ENCODE data around the gene SLC38A7.

Gene SLC38A7

DNA sequence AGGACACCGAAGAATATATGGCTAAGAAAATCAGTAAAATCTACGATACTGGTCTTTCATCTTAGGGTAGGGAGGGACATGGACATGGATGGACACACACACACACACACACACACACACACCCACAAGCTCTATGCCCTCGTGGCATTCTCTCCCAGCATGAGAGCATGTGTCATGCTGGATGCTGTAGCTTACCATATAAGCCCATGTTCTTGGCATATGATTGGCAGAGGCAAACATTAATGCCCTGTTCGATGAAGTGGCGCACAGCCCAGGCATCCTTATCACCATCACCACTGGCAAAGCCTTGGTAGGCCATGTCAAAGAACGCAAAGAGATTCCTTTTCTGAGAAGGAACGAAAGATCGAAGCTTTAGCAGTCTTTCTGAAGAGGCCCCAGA is 31.9 kb upstream of the SLC38A7 start:
- H3K27ac ChIP-seq (replicated peaks), result no peak overlapping the region
- no peak overlapping the region for H3K4me3 ChIP-seq (replicated peaks; ENCODE audit: insufficient read depth, low read length)
- TF ChIP-seq POLR2AphosphoS5 (IDR thresholded peaks at IDR 0.05; ENCODE audit: low read depth) (no peak), GABPA (IDR thresholded peaks at IDR 0.05; ENCODE audit: low read depth) (no peak), SPI1 (IDR thresholded peaks at IDR 0.05; ENCODE audit: borderline replicate concordance, low read depth) (no peak)
- TF ChIP-seq, protein P1, sequence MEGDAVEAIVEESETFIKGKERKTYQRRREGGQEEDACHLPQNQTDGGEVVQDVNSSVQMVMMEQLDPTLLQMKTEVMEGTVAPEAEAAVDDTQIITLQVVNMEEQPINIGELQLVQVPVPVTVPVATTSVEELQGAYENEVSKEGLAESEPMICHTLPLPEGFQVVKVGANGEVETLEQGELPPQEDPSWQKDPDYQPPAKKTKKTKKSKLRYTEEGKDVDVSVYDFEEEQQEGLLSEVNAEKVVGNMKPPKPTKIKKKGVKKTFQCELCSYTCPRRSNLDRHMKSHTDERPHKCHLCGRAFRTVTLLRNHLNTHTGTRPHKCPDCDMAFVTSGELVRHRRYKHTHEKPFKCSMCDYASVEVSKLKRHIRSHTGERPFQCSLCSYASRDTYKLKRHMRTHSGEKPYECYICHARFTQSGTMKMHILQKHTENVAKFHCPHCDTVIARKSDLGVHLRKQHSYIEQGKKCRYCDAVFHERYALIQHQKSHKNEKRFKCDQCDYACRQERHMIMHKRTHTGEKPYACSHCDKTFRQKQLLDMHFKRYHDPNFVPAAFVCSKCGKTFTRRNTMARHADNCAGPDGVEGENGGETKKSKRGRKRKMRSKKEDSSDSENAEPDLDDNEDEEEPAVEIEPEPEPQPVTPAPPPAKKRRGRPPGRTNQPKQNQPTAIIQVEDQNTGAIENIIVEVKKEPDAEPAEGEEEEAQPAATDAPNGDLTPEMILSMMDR (IDR thresholded peaks at IDR 0.05; ENCODE audit: insufficient read depth, low read length), result no peak
- TF ChIP-seq, protein P2, sequence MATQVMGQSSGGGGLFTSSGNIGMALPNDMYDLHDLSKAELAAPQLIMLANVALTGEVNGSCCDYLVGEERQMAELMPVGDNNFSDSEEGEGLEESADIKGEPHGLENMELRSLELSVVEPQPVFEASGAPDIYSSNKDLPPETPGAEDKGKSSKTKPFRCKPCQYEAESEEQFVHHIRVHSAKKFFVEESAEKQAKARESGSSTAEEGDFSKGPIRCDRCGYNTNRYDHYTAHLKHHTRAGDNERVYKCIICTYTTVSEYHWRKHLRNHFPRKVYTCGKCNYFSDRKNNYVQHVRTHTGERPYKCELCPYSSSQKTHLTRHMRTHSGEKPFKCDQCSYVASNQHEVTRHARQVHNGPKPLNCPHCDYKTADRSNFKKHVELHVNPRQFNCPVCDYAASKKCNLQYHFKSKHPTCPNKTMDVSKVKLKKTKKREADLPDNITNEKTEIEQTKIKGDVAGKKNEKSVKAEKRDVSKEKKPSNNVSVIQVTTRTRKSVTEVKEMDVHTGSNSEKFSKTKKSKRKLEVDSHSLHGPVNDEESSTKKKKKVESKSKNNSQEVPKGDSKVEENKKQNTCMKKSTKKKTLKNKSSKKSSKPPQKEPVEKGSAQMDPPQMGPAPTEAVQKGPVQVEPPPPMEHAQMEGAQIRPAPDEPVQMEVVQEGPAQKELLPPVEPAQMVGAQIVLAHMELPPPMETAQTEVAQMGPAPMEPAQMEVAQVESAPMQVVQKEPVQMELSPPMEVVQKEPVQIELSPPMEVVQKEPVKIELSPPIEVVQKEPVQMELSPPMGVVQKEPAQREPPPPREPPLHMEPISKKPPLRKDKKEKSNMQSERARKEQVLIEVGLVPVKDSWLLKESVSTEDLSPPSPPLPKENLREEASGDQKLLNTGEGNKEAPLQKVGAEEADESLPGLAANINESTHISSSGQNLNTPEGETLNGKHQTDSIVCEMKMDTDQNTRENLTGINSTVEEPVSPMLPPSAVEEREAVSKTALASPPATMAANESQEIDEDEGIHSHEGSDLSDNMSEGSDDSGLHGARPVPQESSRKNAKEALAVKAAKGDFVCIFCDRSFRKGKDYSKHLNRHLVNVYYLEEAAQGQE (IDR thresholded peaks at IDR 0.05; ENCODE audit: insufficient replicate concordance, low read depth), result no peak
- DNase-seq (ENCODE audit: low read depth in 1 of 2, low spot score in 1 of 2), result no peak
- H3K27me3 ChIP-seq (ENCODE audit: insufficient read depth, poor library complexity, severe bottlenecking), result no peaks in the 10 kb centered on the region

DNA sequence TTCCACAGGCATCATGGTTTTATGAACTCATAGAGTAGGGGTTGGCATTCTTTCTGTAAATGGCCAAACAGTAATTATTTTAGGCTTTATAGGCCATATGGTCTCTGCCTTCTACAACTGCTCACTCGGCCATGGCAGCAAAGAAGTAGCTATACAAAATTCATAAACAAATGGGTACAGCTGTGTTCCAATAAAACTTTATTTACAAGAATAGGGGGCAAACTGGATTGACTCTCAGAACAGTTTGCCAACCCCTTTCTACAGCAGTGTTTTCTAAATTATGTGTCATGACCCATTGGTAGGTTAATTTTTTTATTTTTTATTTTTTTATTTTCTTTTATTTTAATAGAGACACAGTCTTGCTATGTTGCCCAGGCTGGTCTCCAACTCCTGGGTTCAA is 29.2 kb upstream of the SLC38A7 start:
- Histone ChIP-seq H3K27ac (replicated peaks) (no peak overlapping the region), H3K27me3 (ENCODE audit: insufficient read depth, poor library complexity, severe bottlenecking) (no peaks in the 10 kb centered on the region), H3K4me3 (replicated peaks; ENCODE audit: insufficient read depth, low read length) (no peak overlapping the region)
- DNase-seq (ENCODE audit: low read depth in 1 of 2, low spot score in 1 of 2), result no peak
- TF ChIP-seq, protein P2 (IDR thresholded peaks at IDR 0.05; ENCODE audit: insufficient replicate concordance, low read depth), result no peak
- TF ChIP-seq, protein P1 (IDR thresholded peaks at IDR 0.05; ENCODE audit: insufficient read depth, low read length), result no peak
- no peak for TF ChIP-seq POLR2AphosphoS5 (IDR thresholded peaks at IDR 0.05; ENCODE audit: low read depth)
- TF ChIP-seq GABPA (IDR thresholded peaks at IDR 0.05; ENCODE audit: low read depth), result no peak
- no peak for TF ChIP-seq SPI1 (IDR thresholded peaks at IDR 0.05; ENCODE audit: borderline replicate concordance, low read depth)

DNA sequence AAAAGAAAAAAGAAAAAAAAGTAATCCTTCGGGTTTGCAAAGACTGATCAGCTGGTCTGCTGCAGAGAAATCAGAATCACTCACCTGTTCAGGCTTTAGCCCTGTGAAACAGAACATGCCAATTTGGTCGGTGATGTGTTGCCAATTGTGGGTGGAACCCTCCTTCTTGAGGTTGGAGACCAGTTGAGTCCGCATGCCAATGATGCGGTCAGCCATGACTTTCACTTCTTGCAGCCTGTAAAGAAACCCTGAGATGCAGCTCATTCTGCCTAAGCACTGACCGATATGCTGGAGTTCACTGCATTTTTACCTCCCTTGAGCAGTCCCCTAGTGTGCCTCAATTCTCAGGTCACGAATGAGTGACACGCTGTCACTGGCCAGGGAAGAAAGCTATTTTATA is 24.8 kb upstream of the SLC38A7 start:
- H3K4me3 ChIP-seq (replicated peaks; ENCODE audit: insufficient read depth, low read length), result no peak overlapping the region
- H3K27me3 ChIP-seq (ENCODE audit: insufficient read depth, poor library complexity, severe bottlenecking), result no peaks in the 10 kb centered on the region
- TF ChIP-seq, protein P1 (IDR thresholded peaks at IDR 0.05; ENCODE audit: insufficient read depth, low read length), result no peak
- TF ChIP-seq GABPA (IDR thresholded peaks at IDR 0.05; ENCODE audit: low read depth) (no peak), SPI1 (IDR thresholded peaks at IDR 0.05; ENCODE audit: borderline replicate concordance, low read depth) (no peak), POLR2AphosphoS5 (IDR thresholded peaks at IDR 0.05; ENCODE audit: low read depth) (no peak)
- TF ChIP-seq, protein P2 (IDR thresholded peaks at IDR 0.05; ENCODE audit: insufficient replicate concordance, low read depth), result no peak
- no peak for DNase-seq (ENCODE audit: low read depth in 1 of 2, low spot score in 1 of 2)
- H3K27ac ChIP-seq (replicated peaks), result no peak overlapping the region

All from HL-60 (cell line).